Activated CD8-positive, alpha-beta memory T cell treated with anti-CD3 and anti-CD28 coated beads for 4 hours (primary cell): Measurements from ENCODE around the gene NUP210.

Source experiments
- DNase-seq, 2 donors: peaks; one replicate each; pipeline ENCODE4 v3.0.0-alpha.2; 2020; ENCODE audit warnings: low read depth in 2 of 2

Gene NUP210

GRCh38 chr3:13375464-13375863, 44.7 kb downstream of the NUP210 start:
- DNase-seq = no peak

GRCh38 chr3:13373975-13374586, 46.0 kb downstream of the NUP210 start:
- no peak for DNase-seq

- DNase-seq = no peak
Observed at GRCh38 chr3:13372656-13373055, 47.5 kb downstream of the NUP210 start.

DNA sequence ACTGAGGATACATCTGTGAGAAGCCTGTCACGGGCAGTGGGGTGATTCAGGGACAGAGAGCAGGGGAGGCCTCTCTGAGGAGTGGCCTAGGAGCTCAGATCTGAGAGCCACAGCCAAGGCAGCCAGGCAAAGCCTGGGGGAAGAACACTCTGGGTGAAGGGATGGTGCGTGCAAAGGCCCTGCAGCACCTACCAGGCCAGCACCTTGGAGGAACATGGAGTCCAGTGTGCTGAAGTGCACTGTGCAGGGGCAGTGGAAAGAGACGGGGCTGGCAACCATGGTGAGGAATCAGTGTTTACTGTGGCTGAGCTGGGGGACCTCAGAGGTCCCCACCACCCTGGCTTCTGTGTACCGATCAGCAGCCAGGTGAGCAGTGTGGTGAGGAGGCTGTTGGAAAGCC, 48.0 kb downstream of the NUP210 start:
- DNase-seq = no peak

- no peak for DNase-seq
Observed at GRCh38 chr3:13371100-13372075, 48.7 kb downstream of the NUP210 start.

- DNase-seq = no peak
Observed at GRCh38 chr3:13370609-13371008, 49.5 kb downstream of the NUP210 start.

GRCh38 chr3:13370055-13370454, 50.1 kb downstream of the NUP210 start:
- DNase-seq = no peak

DNA sequence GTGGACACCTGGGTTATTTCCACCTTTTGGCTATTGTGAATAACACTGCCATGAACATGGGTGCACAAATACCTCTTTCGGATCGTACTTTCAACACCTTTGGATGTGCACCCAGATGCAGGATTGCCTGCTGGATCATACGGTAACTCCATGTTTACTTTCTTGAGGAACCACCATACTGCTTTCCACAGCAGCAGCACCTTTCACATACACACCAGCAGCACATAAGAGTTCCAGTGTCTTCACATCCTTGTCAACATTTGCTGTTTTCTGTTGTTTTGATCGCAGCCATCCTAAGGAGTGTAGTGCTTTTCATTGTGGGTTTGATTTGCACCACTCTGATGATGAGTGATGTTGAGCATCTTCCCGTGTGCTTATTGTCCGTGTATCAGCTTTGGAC, 51.3 kb downstream of the NUP210 start:
- no peak for DNase-seq

DNA sequence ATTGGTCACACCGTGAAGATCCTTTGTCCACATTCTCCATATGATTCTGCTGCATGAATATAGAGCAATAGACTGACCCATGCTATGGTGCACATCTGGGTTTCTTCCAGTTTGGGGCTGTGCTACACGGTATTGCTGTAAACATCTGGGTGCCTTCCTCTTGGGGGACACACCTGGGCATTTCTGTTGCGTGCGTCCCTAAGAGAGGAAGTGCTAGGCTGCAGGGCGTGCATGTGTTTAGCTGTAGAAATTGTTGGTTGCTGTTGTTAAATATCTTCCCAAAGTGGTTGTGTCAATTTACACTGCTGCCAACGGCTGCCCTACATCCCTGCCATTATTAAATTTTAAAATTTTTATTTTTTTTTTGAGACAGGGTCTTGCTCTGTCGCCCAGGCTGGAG, 52.4 kb downstream of the NUP210 start:
- no peak for DNase-seq

GRCh38 chr3:13365390-13366379, 54.4 kb downstream of the NUP210 start:
- DNase-seq = no peak

GRCh38 chr3:13364602-13365271, 55.4 kb downstream of the NUP210 start:
- no peak for DNase-seq

- DNase-seq = no peak
Observed at GRCh38 chr3:13362551-13362950, 57.6 kb downstream of the NUP210 start.

GRCh38 chr3:13359916-13360315, 60.2 kb downstream of the NUP210 start:
- no peak for DNase-seq

DNA sequence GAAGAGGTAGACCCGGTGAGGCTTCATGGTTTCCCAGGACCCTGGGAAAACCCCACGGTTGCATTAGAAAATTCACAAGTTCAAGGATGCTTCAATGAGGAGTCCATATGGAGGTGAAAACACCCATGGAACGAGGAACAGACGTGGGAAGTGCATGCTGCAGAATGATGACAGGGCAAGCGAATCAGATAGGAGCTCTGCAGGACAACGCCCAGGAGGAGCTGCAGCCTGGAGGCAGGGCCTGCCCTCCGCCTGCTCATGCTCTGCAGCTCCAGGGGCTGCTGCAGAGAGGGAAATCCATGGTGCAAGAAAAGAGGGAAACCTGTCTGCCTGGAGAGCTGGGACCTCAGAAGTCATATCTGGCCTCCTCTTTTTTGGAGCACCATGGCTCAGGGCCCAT, 61.5 kb downstream of the NUP210 start:
- DNase-seq = no peak

- no peak for DNase-seq
Observed at GRCh38 chr3:13358051-13358450, 62.1 kb downstream of the NUP210 start.

DNA sequence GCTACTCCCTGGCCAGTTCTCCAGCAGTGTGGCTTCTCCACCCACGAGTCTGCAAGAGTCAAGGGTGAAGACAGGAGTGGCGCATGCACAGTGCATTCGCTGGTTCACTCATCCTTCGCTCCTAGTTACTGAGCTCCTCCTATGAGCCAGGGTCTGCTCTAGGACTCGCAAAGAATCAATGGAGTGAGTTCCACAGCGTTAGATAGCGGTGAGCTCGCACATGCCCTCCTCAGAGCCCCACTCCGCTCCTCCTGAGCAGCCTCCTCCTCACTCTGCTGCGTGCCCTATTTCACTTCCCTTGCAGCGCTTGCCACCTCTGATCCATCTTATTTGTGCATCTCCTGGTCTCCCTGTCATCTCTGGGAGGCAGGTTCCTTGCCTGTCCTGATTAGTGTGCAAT, 63.0 kb downstream of the NUP210 start:
- DNase-seq = no peak

GRCh38 chr3:13353936-13354542, 66.1 kb downstream of the NUP210 start:
- no peak for DNase-seq

DNA sequence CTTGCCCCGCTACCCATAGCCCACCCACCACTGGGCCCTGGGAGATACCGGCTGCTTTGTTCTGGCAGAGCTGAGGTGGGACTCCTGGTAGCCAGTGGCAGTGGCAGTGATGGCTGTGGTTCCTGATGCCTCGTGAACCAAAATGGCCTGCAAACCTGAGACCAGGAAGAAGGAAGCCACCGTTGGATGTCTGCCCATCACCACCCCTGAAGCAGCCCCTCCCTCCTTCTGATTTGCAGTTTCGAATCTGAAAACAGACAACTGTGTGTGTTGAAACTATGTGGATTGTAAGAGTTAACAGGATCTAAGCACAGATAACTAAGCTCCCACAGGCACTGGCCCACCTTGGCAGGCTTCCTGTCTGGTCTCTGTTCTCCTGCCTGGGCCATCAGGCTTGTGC, 66.6 kb downstream of the NUP210 start:
- DNase-seq = no peak

GRCh38 chr3:13352621-13353131, 67.4 kb downstream of the NUP210 start:
- DNase-seq = peak in 1 of 2 donors; percentile 6

- DNase-seq = no peak
Observed at GRCh38 chr3:13349823-13350222, 70.3 kb downstream of the NUP210 start.
